OCI-LY7 (cell line): ENCODE measurements around the gene IGSF23.

Experiments used
- EZH2phosphoT487 ChIP-seq: fragments of 200-600 bp; sonication (generic); IDR thresholded peaks from 2 replicates; pipeline ENCODE4 v1.6.1; 2018; ENCODE audit warnings: low read depth, borderline replicate concordance, mild to moderate bottlenecking, mixed run types, antibody characterized with exemption, low read length, moderate library complexity, mixed read lengths
- TF ChIP-seq, protein P1 (sequence below): fragments of 200-600 bp; sonication (generic); conservative IDR thresholded peaks from 2 replicates; pipeline ENCODE4 v1.5.1; 2014; ENCODE audit warnings: mild to moderate bottlenecking, antibody characterized with exemption, low read length, moderate library complexity, mixed read lengths

DNA sequence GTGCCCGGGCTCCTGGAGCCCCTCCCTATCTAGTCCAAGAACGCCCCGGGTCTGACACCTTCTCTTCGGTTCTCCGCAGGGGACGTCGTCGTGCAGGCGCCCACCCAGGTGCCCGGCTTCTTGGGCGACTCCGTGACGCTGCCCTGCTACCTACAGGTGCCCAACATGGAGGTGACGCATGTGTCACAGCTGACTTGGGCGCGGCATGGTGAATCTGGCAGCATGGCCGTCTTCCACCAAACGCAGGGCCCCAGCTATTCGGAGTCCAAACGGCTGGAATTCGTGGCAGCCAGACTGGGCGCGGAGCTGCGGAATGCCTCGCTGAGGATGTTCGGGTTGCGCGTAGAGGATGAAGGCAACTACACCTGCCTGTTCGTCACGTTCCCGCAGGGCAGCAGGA is 33.8 kb downstream of the IGSF23 start:
- TF ChIP-seq, protein P1, sequence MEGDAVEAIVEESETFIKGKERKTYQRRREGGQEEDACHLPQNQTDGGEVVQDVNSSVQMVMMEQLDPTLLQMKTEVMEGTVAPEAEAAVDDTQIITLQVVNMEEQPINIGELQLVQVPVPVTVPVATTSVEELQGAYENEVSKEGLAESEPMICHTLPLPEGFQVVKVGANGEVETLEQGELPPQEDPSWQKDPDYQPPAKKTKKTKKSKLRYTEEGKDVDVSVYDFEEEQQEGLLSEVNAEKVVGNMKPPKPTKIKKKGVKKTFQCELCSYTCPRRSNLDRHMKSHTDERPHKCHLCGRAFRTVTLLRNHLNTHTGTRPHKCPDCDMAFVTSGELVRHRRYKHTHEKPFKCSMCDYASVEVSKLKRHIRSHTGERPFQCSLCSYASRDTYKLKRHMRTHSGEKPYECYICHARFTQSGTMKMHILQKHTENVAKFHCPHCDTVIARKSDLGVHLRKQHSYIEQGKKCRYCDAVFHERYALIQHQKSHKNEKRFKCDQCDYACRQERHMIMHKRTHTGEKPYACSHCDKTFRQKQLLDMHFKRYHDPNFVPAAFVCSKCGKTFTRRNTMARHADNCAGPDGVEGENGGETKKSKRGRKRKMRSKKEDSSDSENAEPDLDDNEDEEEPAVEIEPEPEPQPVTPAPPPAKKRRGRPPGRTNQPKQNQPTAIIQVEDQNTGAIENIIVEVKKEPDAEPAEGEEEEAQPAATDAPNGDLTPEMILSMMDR = no peak
- TF ChIP-seq EZH2phosphoT487 = no peak
